H9 (cell line): ENCODE results near the gene XXYLT1. TPM values are rescaled to one million over a fixed set of nuclear protein-coding genes. Genes with fewer than 3 reads are reported as not detected.

Experiments
- DNase-seq: peaks from one replicate; pipeline ENCODE4 v3.0.0-alpha.2; 2017
- H2AFZ ChIP-seq: one replicate; pipeline ENCODE4 v1.6.1; 2013; ENCODE audit warnings: mild to moderate bottlenecking, low read length, control low read depth, moderate library complexity
- H2AK5ac ChIP-seq: 2 replicates; pipeline ENCODE4 v1.6.1; 2013; ENCODE audit warnings: low read length, control low read depth, mixed read lengths; ENCODE audit not compliant: insufficient read length
- H2BK120ac ChIP-seq: one replicate; pipeline ENCODE4 v1.6.1; 2013; ENCODE audit warnings: low read depth, mild to moderate bottlenecking, low read length, control low read depth, inconsistent platforms; ENCODE audit not compliant: poor library complexity, severe bottlenecking
- H2BK12ac ChIP-seq: 2 replicates; pipeline ENCODE4 v1.6.1; 2013; ENCODE audit warnings: low read length, control low read depth, mixed read lengths, low read depth; ENCODE audit not compliant: insufficient read length
- H2BK15ac ChIP-seq: 2 replicates; pipeline ENCODE4 v1.6.1; 2013; ENCODE audit warnings: low read depth, low read length, control low read depth
- H2BK20ac ChIP-seq: one replicate; pipeline ENCODE4 v1.6.1; 2013; ENCODE audit warnings: low read depth, mild to moderate bottlenecking, low read length, control low read depth, inconsistent platforms; ENCODE audit not compliant: poor library complexity, severe bottlenecking
- H2BK5ac ChIP-seq: 2 replicates; pipeline ENCODE4 v1.6.1; 2013; ENCODE audit warnings: low read length, control low read depth, mixed read lengths; ENCODE audit not compliant: insufficient read length
- H3K14ac ChIP-seq: 2 replicates; pipeline ENCODE4 v1.6.1; 2013; ENCODE audit warnings: low read length, control low read depth; ENCODE audit not compliant: insufficient read depth
- H3K18ac ChIP-seq: 2 replicates; pipeline ENCODE4 v1.6.1; 2013; ENCODE audit warnings: low read depth, mild to moderate bottlenecking, mixed read lengths, low read length, control low read depth; ENCODE audit not compliant: insufficient read length
- H3K23ac ChIP-seq: 2 replicates; pipeline ENCODE4 v1.6.1; 2013; ENCODE audit warnings: low read length, control low read depth, mixed read lengths, low read depth; ENCODE audit not compliant: insufficient read length
- H3K23me2 ChIP-seq: 2 replicates; pipeline ENCODE4 v1.6.1; 2013; ENCODE audit warnings: low read depth, mild to moderate bottlenecking, mixed read lengths, low read length, control low read depth; ENCODE audit not compliant: insufficient read length, poor library complexity, severe bottlenecking
- H3K27ac ChIP-seq: 2 replicates; pipeline ENCODE4 v1.5.1; 2013; ENCODE audit warnings: low read length, control low read depth, mixed read lengths, low read depth; ENCODE audit not compliant: insufficient read length
- H3K27me3 ChIP-seq: 2 replicates; pipeline ENCODE4 v1.6.1; 2013; ENCODE audit warnings: low read length, control low read depth, inconsistent platforms; ENCODE audit not compliant: insufficient read depth
- H3K4ac ChIP-seq: 2 replicates; pipeline ENCODE4 v1.6.1; 2013; ENCODE audit warnings: low read depth, mild to moderate bottlenecking, control low read depth, inconsistent platforms, low read length, moderate library complexity
- H3K4me1 ChIP-seq: 2 replicates; pipeline ENCODE4 v1.6.1; 2013; ENCODE audit warnings: low read length, control low read depth, inconsistent platforms; ENCODE audit not compliant: insufficient read depth
- H3K4me2 ChIP-seq: 2 replicates; pipeline ENCODE4 v1.6.1; 2013; ENCODE audit warnings: low read length, control low read depth, mixed read lengths; ENCODE audit not compliant: insufficient read length, insufficient read depth
- H3K56ac ChIP-seq: 2 replicates; pipeline ENCODE4 v1.6.1; 2013; ENCODE audit warnings: low read depth, mild to moderate bottlenecking, mixed read lengths, low read length, control low read depth; ENCODE audit not compliant: insufficient read length
- H3K79me1 ChIP-seq: 2 replicates; pipeline ENCODE4 v1.6.1; 2013; ENCODE audit warnings: low read depth, mild to moderate bottlenecking, moderate library complexity, low read length, control low read depth, inconsistent platforms; ENCODE audit not compliant: insufficient read depth, poor library complexity, severe bottlenecking
- H3K79me2 ChIP-seq: 2 replicates; pipeline ENCODE4 v1.6.1; 2013; ENCODE audit warnings: low read length, control low read depth, inconsistent platforms; ENCODE audit not compliant: insufficient read depth
- H3K9ac ChIP-seq: 2 replicates; pipeline ENCODE4 v1.6.1; 2013; ENCODE audit warnings: low read length, control low read depth, mixed read lengths; ENCODE audit not compliant: insufficient read length; ENCODE audit errors: extremely low read depth
- H3K9me3 ChIP-seq: one replicate; pipeline ENCODE4 v1.6.1; 2013; ENCODE audit warnings: low read depth, low read length, inconsistent platforms; ENCODE audit not compliant: control insufficient read depth
- H3T11ph ChIP-seq: one replicate; pipeline ENCODE4 v1.6.1; 2013; ENCODE audit warnings: mild to moderate bottlenecking, low read length, control low read depth, inconsistent platforms
- H4K20me1 ChIP-seq: one replicate; pipeline ENCODE4 v1.6.1; 2013; ENCODE audit not compliant: control insufficient read depth, insufficient read length, insufficient read depth
- H4K5ac ChIP-seq: 2 replicates; pipeline ENCODE4 v1.6.1; 2013; ENCODE audit warnings: low read depth, mild to moderate bottlenecking, mixed read lengths, low read length, control low read depth; ENCODE audit not compliant: insufficient read length
- H4K8ac ChIP-seq: replicated peaks from 2 replicates; pipeline ENCODE4 v1.6.1; 2013; ENCODE audit warnings: low read length, control low read depth, mixed read lengths, low read depth; ENCODE audit not compliant: insufficient read length
- H4K91ac ChIP-seq: 2 replicates; pipeline ENCODE4 v1.6.1; 2013; ENCODE audit warnings: low read depth, mild to moderate bottlenecking, moderate library complexity, mixed read lengths, low read length, control low read depth; ENCODE audit not compliant: insufficient read length
- H3K27ac Mint-ChIP-seq, 3 experiments: 2 replicates in 2 of 3; 3 replicates in 1 of 3; pipeline ENCODE4 v1.8.0; 2020 to 2021; ENCODE audit warnings: mixed read lengths in 3 of 3, mild to moderate bottlenecking in 1 of 3, moderate library complexity in 1 of 3
- H3K27me3 Mint-ChIP-seq: 2 replicates; pipeline ENCODE4 v1.8.0; 2021; ENCODE audit warnings: low read depth, mild to moderate bottlenecking, moderate library complexity, mixed read lengths
- H3K36me3 Mint-ChIP-seq, 3 experiments: 2 replicates in 2 of 3; 3 replicates in 1 of 3; pipeline ENCODE4 v1.8.0; 2020 to 2021; ENCODE audit warnings: low read depth in 3 of 3, mixed read lengths in 3 of 3; ENCODE audit not compliant: insufficient read depth in 1 of 3
- H3K4me1 Mint-ChIP-seq, 2 experiments: 2 replicates each; pipeline ENCODE4 v1.8.0; 2020; ENCODE audit warnings: mixed read lengths in 2 of 2
- H3K4me3 Mint-ChIP-seq, 2 experiments: 2 replicates in 1 of 2; 3 replicates in 1 of 2; pipeline ENCODE4 v1.8.0; 2020 to 2021; ENCODE audit warnings: mild to moderate bottlenecking in 2 of 2, mixed read lengths in 2 of 2, moderate library complexity in 1 of 2
- H3K9me3 Mint-ChIP-seq, 2 experiments: 2 replicates in 1 of 2; 3 replicates in 1 of 2; pipeline ENCODE4 v1.8.0; 2020; ENCODE audit warnings: mild to moderate bottlenecking in 2 of 2, mixed read lengths in 2 of 2, moderate library complexity in 1 of 2
- WGBS: extraction: QIAGEN DNeasy Blood & Tissue Kit; methylation state at CpG from one replicate; pipeline ENCODE4 v1.1.7; 2013; ENCODE audit warnings: missing lambda C conversion rate, low lambda C conversion rate, mixed read lengths; ENCODE audit not compliant: insufficient read length; ENCODE audit errors: extremely low coverage; 5-methylcytosine and 5-hydroxymethylcytosine counted together
- total RNA-seq: library from RNA; stranded (reverse); gene quantifications from 2 replicates; pipeline ENCODE4 v1.2.1, GENCODE V29; 2021
- TF ChIP-seq, protein P1 (sequence below): fragments of 200-600 bp; sonication (generic); conservative IDR thresholded peaks from 3 replicates; pipeline ENCODE4 v1.8.0; 2021; ENCODE audit warnings: antibody characterized with exemption, mild to moderate bottlenecking

The XXYLT1 gene
- total RNA-seq, 1 experiment from 2014 or later: 22.7 TPM

DNA sequence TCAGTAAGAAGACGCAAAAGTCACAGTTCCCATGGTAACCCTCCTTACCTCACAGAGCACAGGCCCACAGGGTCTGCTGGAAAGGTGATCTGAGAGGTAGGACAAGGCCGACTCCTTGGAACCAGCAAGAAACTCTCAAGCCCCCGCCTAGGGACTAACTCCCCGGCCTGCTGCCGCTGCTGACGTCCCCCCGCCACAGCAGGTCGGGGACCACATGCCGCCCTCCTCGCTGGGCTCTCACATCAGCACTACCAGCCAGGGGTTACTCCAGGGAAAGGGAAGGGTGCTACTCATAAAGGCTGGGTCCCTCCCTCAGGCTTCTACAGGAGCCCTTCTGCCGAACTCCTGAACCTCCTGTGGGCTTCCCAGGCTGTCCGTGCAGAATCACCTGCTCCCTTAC, 94.2 kb downstream of the XXYLT1 start:
- Mint-ChIP-seq H3K36me3 (peaks cover 11 to 16% (median 13%) of the 10 kb centered on the region in 3 experiments), H3K4me1 (peaks cover 32 to 34% of the 10 kb centered on the region in 2 experiments), H3K27ac (no peak overlapping the region; a peak in 1 of 7 replicates), H3K27me3 (no peaks in the 10 kb centered on the region; the same call in none of the 2 replicates), H3K9me3 (no peaks in the 10 kb centered on the region), H3K4me3 (no peak overlapping the region)
- Histone ChIP-seq H2BK12ac (no peak overlapping the region), H2AFZ (no peak overlapping the region), H3K79me2 (no peaks in the 10 kb centered on the region), H3K4ac (no peak overlapping the region), H3K23ac (no peak overlapping the region), H2BK120ac (no peak overlapping the region), H3T11ph (no peak overlapping the region), H3K79me1 (no peaks in the 10 kb centered on the region), H3K56ac (no peak overlapping the region), H3K4me1 (peaks cover 2% of the 10 kb centered on the region; the same call in 1 of the 2 replicates), H3K4me2 (no peak overlapping the region), H4K8ac (no peak overlapping the region), H3K9me3 (no peaks in the 10 kb centered on the region), H4K91ac (no peak overlapping the region), H3K27ac (no peak overlapping the region), H2BK20ac (no peak overlapping the region), H3K14ac (no peak overlapping the region), H4K20me1 (no peaks in the 10 kb centered on the region), H3K27me3 (no peaks in the 10 kb centered on the region), H3K23me2 (no peaks in the 10 kb centered on the region), H3K18ac (no peak overlapping the region), H4K5ac (no peak overlapping the region), H2AK5ac (no peak overlapping the region), H2BK5ac (no peak overlapping the region), H2BK15ac (no peak overlapping the region), H3K9ac (no peak overlapping the region)
- TF ChIP-seq, protein P1, sequence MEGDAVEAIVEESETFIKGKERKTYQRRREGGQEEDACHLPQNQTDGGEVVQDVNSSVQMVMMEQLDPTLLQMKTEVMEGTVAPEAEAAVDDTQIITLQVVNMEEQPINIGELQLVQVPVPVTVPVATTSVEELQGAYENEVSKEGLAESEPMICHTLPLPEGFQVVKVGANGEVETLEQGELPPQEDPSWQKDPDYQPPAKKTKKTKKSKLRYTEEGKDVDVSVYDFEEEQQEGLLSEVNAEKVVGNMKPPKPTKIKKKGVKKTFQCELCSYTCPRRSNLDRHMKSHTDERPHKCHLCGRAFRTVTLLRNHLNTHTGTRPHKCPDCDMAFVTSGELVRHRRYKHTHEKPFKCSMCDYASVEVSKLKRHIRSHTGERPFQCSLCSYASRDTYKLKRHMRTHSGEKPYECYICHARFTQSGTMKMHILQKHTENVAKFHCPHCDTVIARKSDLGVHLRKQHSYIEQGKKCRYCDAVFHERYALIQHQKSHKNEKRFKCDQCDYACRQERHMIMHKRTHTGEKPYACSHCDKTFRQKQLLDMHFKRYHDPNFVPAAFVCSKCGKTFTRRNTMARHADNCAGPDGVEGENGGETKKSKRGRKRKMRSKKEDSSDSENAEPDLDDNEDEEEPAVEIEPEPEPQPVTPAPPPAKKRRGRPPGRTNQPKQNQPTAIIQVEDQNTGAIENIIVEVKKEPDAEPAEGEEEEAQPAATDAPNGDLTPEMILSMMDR: no peak
- no CpG with 5 or more reads among the region's 12 CpGs for WGBS
- DNase-seq: no peak
